HepG2 (cell line): Measurements from ENCODE around the gene KCNQ1OT1. TPM values are rescaled to one million over a fixed set of nuclear protein-coding genes. Genes with fewer than 3 reads are reported as not detected.

Experiments used
- BRCA1 ChIP-seq: sonication (generic); formaldehyde crosslinking; IDR thresholded peaks from 2 replicates; pipeline ENCODE4 v1.4.0; 2020; ENCODE audit warnings: missing genetic modification reagents
- DNMT1 ChIP-seq: sonication (generic); formaldehyde crosslinking; IDR thresholded peaks from 2 replicates; pipeline ENCODE4 v1.5.1; 2020; ENCODE audit warnings: mild to moderate bottlenecking, missing genetic modification reagents
- HDAC1 ChIP-seq: sonication (generic); formaldehyde crosslinking; IDR thresholded peaks from 2 replicates; pipeline ENCODE4 v1.5.1; 2020; ENCODE audit warnings: mild to moderate bottlenecking, missing genetic modification reagents
- HNF4G ChIP-seq, 2 experiments: sonication (generic) in 1 of 2; formaldehyde crosslinking in 1 of 2; IDR thresholded peaks; 2 replicates each; pipeline versions ENCODE4 v1.4.0 to v1.6.1; 2011 to 2020; ENCODE audit warnings: borderline replicate concordance in 2 of 2, low read depth in 2 of 2, mild to moderate bottlenecking in 2 of 2, low read length in 1 of 2, missing genetic modification reagents in 1 of 2, moderate library complexity in 1 of 2
- HNRNPL ChIP-seq: fragments of 200-400 bp; formaldehyde crosslinking; IDR thresholded peaks from 2 replicates; pipeline ENCODE4 v1.6.1; 2017; ENCODE audit warnings: mild to moderate bottlenecking, low read depth, low read length
- HOXA3 ChIP-seq: sonication (generic); formaldehyde crosslinking; IDR thresholded peaks from 2 replicates; pipeline ENCODE4 v1.5.0; 2020; ENCODE audit warnings: missing genetic modification reagents
- ISL2 ChIP-seq: sonication (generic); formaldehyde crosslinking; IDR thresholded peaks from 2 replicates; pipeline ENCODE4 v1.5.0; 2020; ENCODE audit warnings: missing genetic modification reagents
- JUN ChIP-seq: sonication (generic); formaldehyde crosslinking; IDR thresholded peaks from 2 replicates; pipeline ENCODE4 v1.4.0; 2020; ENCODE audit warnings: mild to moderate bottlenecking, missing genetic modification reagents
- KDM1A ChIP-seq: IDR thresholded peaks from 2 replicates; pipeline ENCODE4 v1.6.1; 2016; ENCODE audit warnings: missing compliant biosample characterization
- MIER2 ChIP-seq: IDR thresholded peaks from 2 replicates; pipeline ENCODE4 v1.6.1; 2016; ENCODE audit warnings: missing biosample characterization, missing genetic modification reagents
- MIXL1 ChIP-seq: IDR thresholded peaks from 2 replicates; pipeline ENCODE4 v1.6.1; 2016
- NR2F1 ChIP-seq, 2 experiments: fragments of 450-650 bp in 1 of 2; formaldehyde crosslinking in 1 of 2; IDR thresholded peaks; 2 replicates each; pipeline versions ENCODE4 v1.5.0 to v1.6.1; 2016 to 2020; ENCODE audit warnings: mild to moderate bottlenecking in 1 of 2, missing compliant biosample characterization in 1 of 2, missing genetic modification reagents in 1 of 2, moderate library complexity in 1 of 2
- SAFB2 ChIP-seq: sonication (generic); formaldehyde crosslinking; IDR thresholded peaks from 2 replicates; pipeline ENCODE4 v1.5.1; 2020; ENCODE audit warnings: missing genetic modification reagents, low read depth, mild to moderate bottlenecking, borderline replicate concordance
- SOX13 ChIP-seq, 3 experiments: fragments of 450-650 bp in 1 of 3; sonication (generic) in 1 of 3; formaldehyde crosslinking in 1 of 3; IDR thresholded peaks in 2 of 3; conservative IDR thresholded peaks in 1 of 3; 2 replicates each; pipeline versions ENCODE4 v1.5.0 to v1.6.1; 2016 to 2020; ENCODE audit warnings: antibody characterized with exemption in 1 of 3, mild to moderate bottlenecking in 1 of 3, missing compliant biosample characterization in 1 of 3, missing genetic modification reagents in 1 of 3, moderate library complexity in 1 of 3
- STAG1 ChIP-seq: sonication (generic); formaldehyde crosslinking; IDR thresholded peaks from 2 replicates; pipeline ENCODE4 v1.4.0; 2020; ENCODE audit warnings: missing genetic modification reagents
- TBX3 ChIP-seq: fragments of 450-650 bp; IDR thresholded peaks from 2 replicates; pipeline ENCODE4 v1.6.1; 2017; ENCODE audit warnings: antibody characterized with exemption, mild to moderate bottlenecking, inconsistent platforms, borderline replicate concordance
- YEATS2 ChIP-seq: sonication (generic); formaldehyde crosslinking; IDR thresholded peaks from 2 replicates; pipeline ENCODE4 v1.4.0; 2020; ENCODE audit warnings: missing genetic modification reagents, borderline replicate concordance
- ZBTB7B ChIP-seq: sonication (generic); formaldehyde crosslinking; IDR thresholded peaks from 2 replicates; pipeline ENCODE4 v1.4.0; 2020; ENCODE audit warnings: missing genetic modification reagents
- ZFP90 ChIP-seq: sonication (generic); formaldehyde crosslinking; IDR thresholded peaks from 2 replicates; pipeline ENCODE4 v1.8.0; 2022; ENCODE audit warnings: missing genetic modification reagents, mild to moderate bottlenecking, inconsistent platforms, borderline replicate concordance
- ZNF274 ChIP-seq: sonication (generic); formaldehyde crosslinking; IDR thresholded peaks from 2 replicates; pipeline ENCODE4 v1.5.1; 2020; ENCODE audit warnings: mild to moderate bottlenecking, missing genetic modification reagents
- ZNF292 ChIP-seq: sonication (generic); formaldehyde crosslinking; IDR thresholded peaks from 2 replicates; pipeline ENCODE4 v1.8.1; 2022; ENCODE audit warnings: mild to moderate bottlenecking, low read depth, missing genetic modification reagents, borderline replicate concordance
- ZNF557 ChIP-seq: sonication (generic); formaldehyde crosslinking; IDR thresholded peaks from 2 replicates; pipeline ENCODE4 v1.4.0; 2020; ENCODE audit warnings: missing genetic modification reagents
- ZNF770 ChIP-seq: sonication (generic); formaldehyde crosslinking; IDR thresholded peaks from 2 replicates; pipeline ENCODE4 v1.5.0; 2020; ENCODE audit warnings: mild to moderate bottlenecking, missing genetic modification reagents
- polyA plus RNA-seq, 8 experiments: library from polyadenylated mRNA; depleted of rRNA in 3 of 8; stranded (reverse) in 7 of 8; unstranded in 1 of 8; fragments of >200 nt; fragmentation: Illumina TruSeq in 4 of 8; extraction: Trizol in 4 of 8; gene quantifications; 2 replicates each; pipeline versions ENCODE4 v1.2.1 to v1.2.3, GENCODE V29; 2011 to 2016; ENCODE audit warnings: low read depth in 4 of 8, missing spikeins in 1 of 8, mixed read lengths in 1 of 8; ENCODE audit not compliant: insufficient read depth in 1 of 8
- total RNA-seq, 5 experiments: library from RNA; depleted of rRNA; stranded (reverse); fragments of >200 nt; fragmentation: Illumina TruSeq; extraction: Trizol; gene quantifications; 2 replicates each; pipeline ENCODE4 v1.2.3, GENCODE V29; 2016; ENCODE audit warnings: low read depth in 1 of 5
- TF ChIP-seq, protein P1 (sequence below): sonication (generic); formaldehyde crosslinking; IDR thresholded peaks from 2 replicates; pipeline ENCODE4 v1.5.0; 2020; ENCODE audit warnings: mild to moderate bottlenecking, missing genetic modification reagents, moderate library complexity
- TF ChIP-seq, protein P2 (sequence below): sonication (generic); IDR thresholded peaks from 2 replicates; pipeline ENCODE4 v1.6.1; 2016; ENCODE audit warnings: low read depth, borderline replicate concordance

The KCNQ1OT1 gene
- total and polyA plus RNA-seq, 2 of the 13 experiments (the other 11 are each of a cell fraction or from before 2014, with no cell fraction given): 1.3 to 18.9 TPM

DNA sequence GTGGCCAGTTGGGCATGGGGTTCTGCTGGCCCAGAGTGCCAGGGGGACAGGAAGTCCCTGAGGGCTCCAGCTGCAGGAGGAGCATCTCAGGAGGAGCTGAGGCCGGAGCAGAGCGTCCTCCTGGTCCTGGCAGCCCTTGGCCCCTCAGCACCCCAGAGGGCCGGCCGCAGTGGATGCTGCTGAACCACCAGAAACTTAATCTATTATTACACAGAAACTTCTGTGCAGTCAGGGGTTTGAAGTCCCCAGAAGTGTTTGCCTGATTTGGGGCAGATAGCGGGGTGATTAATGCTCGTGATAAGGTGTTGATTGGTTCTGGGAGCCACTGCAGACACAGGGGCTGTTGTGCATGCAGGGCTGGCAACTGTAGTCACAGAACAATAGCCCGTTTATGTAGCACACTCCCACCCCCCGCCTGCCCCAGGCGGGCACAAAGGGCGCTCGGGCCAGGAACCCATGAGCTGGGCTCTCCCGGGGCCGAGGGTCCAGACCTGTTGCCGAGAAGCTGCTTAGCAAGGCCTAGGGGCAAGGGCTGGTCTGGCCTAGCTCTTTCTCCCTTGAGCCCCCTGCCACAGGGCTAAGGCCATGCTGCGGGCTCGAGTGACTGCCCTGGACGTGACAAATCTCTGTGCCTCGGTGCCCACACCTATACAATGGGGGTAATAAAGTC lies 29.0 kb upstream of the KCNQ1OT1 start (continued):
- TF ChIP-seq ZNF770 (CRISPR knock-in tag) (peak; percentile 51; the same call in 1 of the 2 replicates), TBX3 (peak; percentile 99), HDAC1 (CRISPR knock-in tag) (peak; percentile 90), MIXL1 (CRISPR knock-in tag) (peak; percentile 68; the same call in 1 of the 2 replicates), NR2F1 (CRISPR knock-in tag; IDR thresholded peaks at IDR 0.05) (no peak; a peak in 1 of 4 replicates), SAFB2 (CRISPR knock-in tag) (0 out of 2 replicates have a peak, but pooled peaks have one; percentile 40), DNMT1 (CRISPR knock-in tag) (no peak), BRCA1 (CRISPR knock-in tag) (no peak), STAG1 (CRISPR knock-in tag) (0 out of 2 replicates have a peak, but pooled peaks have one; percentile 14), ZNF292 (peak; percentile 86; the same call in 1 of the 2 replicates), SOX13 (IDR thresholded peaks at IDR 0.05) (peak; percentile 76), SOX13 (CRISPR knock-in tag; conservative IDR thresholded peaks at IDR 0.05 in 1 of 2, IDR thresholded peaks at IDR 0.05 in 1 of 2) (peak in 1 of 2 experiments; percentile 96; a peak in 2 of 4 replicates), HOXA3 (CRISPR knock-in tag) (peak; percentile 68), HNRNPL (peak; percentile 99), KDM1A (no peak), MIER2 (CRISPR knock-in tag) (no peak), JUN (0 out of 2 replicates have a peak, but pooled peaks have one; percentile 65), ZNF557 (CRISPR knock-in tag) (0 out of 2 replicates have a peak, but pooled peaks have one; percentile 26), ISL2 (CRISPR knock-in tag) (peak; percentile 92), ZFP90 (CRISPR knock-in tag) (peak; percentile 29; the same call in 1 of the 2 replicates), HNF4G (IDR thresholded peaks at IDR 0.05; ENCODE audit: borderline replicate concordance, low read depth, low read length) (peak; percentile 96), HNF4G (CRISPR knock-in tag; IDR thresholded peaks at IDR 0.05; ENCODE audit: borderline replicate concordance, low read depth) (peak; percentile 77; the same call in 1 of the 2 replicates), YEATS2 (peak; percentile 39; the same call in 1 of the 2 replicates), ZBTB7B (CRISPR knock-in tag) (peak; percentile 95), ZNF274 (peak; percentile 46; the same call in 1 of the 2 replicates)
- TF ChIP-seq, protein P1, sequence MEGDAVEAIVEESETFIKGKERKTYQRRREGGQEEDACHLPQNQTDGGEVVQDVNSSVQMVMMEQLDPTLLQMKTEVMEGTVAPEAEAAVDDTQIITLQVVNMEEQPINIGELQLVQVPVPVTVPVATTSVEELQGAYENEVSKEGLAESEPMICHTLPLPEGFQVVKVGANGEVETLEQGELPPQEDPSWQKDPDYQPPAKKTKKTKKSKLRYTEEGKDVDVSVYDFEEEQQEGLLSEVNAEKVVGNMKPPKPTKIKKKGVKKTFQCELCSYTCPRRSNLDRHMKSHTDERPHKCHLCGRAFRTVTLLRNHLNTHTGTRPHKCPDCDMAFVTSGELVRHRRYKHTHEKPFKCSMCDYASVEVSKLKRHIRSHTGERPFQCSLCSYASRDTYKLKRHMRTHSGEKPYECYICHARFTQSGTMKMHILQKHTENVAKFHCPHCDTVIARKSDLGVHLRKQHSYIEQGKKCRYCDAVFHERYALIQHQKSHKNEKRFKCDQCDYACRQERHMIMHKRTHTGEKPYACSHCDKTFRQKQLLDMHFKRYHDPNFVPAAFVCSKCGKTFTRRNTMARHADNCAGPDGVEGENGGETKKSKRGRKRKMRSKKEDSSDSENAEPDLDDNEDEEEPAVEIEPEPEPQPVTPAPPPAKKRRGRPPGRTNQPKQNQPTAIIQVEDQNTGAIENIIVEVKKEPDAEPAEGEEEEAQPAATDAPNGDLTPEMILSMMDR (CRISPR knock-in tag): no peak
- TF ChIP-seq, protein P2, sequence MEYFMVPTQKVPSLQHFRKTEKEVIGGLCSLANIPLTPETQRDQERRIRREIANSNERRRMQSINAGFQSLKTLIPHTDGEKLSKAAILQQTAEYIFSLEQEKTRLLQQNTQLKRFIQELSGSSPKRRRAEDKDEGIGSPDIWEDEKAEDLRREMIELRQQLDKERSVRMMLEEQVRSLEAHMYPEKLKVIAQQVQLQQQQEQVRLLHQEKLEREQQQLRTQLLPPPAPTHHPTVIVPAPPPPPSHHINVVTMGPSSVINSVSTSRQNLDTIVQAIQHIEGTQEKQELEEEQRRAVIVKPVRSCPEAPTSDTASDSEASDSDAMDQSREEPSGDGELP: peak; percentile 57; the same call in 1 of the 2 replicates
